22Rv1 (cell line): Measurements from ENCODE around the gene AS3MT.

Source experiments
- H3K27ac ChIP-seq: fragments of 450-650 bp; 2 replicates; pipeline ENCODE4 v1.5.1; 2017
- CTCF ChIP-seq: fragments of 450-650 bp; IDR thresholded peaks from 2 replicates; pipeline ENCODE4 v1.5.1; 2017; ENCODE audit warnings: mild to moderate bottlenecking
- ZFX ChIP-seq: fragments of 450-650 bp; IDR thresholded peaks from 2 replicates; pipeline ENCODE4 v1.6.1; 2017; ENCODE audit warnings: antibody characterized with exemption, borderline replicate concordance

Gene AS3MT

GRCh38 chr10:102930720-102931119 is 61.5 kb downstream of the AS3MT start:
- H3K27ac ChIP-seq: no peak overlapping the region
- TF ChIP-seq ZFX (no peak), CTCF (no peak)

DNA sequence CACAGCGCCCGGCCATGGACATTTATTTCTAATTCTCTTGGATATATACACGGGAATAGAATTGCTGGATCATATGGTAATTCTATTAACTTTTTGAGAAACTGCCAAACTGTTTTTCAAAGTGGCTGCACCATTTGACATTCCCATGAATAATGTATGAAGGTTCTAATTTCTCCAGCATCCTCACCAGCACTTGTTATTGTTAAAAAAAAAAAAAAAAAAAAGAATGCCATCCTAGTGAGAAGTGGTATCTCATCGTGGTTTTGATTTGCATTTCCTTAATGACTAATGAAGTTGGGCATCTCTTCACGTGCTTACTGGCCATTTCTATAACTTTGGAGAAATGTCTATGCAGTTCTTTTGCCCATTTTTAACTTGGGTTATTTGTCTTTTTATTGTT is 62.4 kb downstream of the AS3MT start:
- TF ChIP-seq CTCF (no peak), ZFX (no peak)
- H3K27ac ChIP-seq: no peak overlapping the region

- no peak overlapping the region for H3K27ac ChIP-seq
- TF ChIP-seq ZFX (no peak), CTCF (no peak)
Observed at GRCh38 chr10:102935505-102935904, 66.2 kb downstream of the AS3MT start.

GRCh38 chr10:102935939-102936605 is 66.8 kb downstream of the AS3MT start:
- no peak overlapping the region for H3K27ac ChIP-seq
- TF ChIP-seq CTCF (no peak), ZFX (no peak)

GRCh38 chr10:102941401-102941800 is 72.1 kb downstream of the AS3MT start:
- no peak overlapping the region for H3K27ac ChIP-seq
- TF ChIP-seq ZFX (no peak), CTCF (no peak)

- TF ChIP-seq CTCF (no peak), ZFX (no peak)
- no peak overlapping the region for H3K27ac ChIP-seq
Observed at GRCh38 chr10:102945449-102945848, 76.2 kb downstream of the AS3MT start.

DNA sequence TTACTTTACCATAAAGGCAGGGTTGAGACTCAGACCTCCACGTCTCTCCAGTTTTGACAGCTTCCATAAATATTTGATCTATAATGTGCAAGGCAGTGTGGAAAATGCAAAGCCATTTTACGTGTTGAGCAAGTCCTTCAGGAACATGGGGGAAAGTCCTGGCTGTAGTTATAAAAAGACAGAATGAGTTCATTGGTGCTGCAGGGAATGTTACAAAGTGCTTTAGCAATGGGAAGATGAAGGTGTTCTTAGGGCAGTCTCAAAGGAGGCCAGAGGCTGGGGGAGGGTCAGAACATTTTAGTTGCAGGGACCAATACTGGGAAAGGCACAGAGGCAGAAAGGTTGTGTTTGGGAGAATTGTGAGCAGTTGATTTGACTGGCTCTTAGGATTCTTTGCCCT is 76.7 kb downstream of the AS3MT start:
- TF ChIP-seq CTCF: no peak
- TF ChIP-seq ZFX: no peak
- no peak overlapping the region for H3K27ac ChIP-seq
